Hematopoietic multipotent progenitor cell (in vitro differentiated cells): ENCODE measurements around the gene IMMP1L. TPM values are rescaled to one million over a fixed set of nuclear protein-coding genes. Genes with fewer than 3 reads are reported as not detected.
"Not testable (repeated sequence)": the region's sequence is repeated elsewhere in the genome, so short reads cannot be mapped to it uniquely, and the experiment has no call there.

Experiments
- DNase-seq, 3 donors: peaks; one replicate each; pipeline ENCODE4 v3.0.0-alpha.2; 2011 to 2015; ENCODE audit warnings: low read depth in 2 of 3, low spot score in 2 of 3
- total RNA-seq: library from RNA; depleted of rRNA; stranded (reverse); fragments of >200 nt; gene quantifications from one replicate; pipeline ENCODE4 v1.2.3, GENCODE V29; 2012

IMMP1L gene, protein sequence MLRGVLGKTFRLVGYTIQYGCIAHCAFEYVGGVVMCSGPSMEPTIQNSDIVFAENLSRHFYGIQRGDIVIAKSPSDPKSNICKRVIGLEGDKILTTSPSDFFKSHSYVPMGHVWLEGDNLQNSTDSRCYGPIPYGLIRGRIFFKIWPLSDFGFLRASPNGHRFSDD
- total RNA-seq = 5.9 TPM

DNA sequence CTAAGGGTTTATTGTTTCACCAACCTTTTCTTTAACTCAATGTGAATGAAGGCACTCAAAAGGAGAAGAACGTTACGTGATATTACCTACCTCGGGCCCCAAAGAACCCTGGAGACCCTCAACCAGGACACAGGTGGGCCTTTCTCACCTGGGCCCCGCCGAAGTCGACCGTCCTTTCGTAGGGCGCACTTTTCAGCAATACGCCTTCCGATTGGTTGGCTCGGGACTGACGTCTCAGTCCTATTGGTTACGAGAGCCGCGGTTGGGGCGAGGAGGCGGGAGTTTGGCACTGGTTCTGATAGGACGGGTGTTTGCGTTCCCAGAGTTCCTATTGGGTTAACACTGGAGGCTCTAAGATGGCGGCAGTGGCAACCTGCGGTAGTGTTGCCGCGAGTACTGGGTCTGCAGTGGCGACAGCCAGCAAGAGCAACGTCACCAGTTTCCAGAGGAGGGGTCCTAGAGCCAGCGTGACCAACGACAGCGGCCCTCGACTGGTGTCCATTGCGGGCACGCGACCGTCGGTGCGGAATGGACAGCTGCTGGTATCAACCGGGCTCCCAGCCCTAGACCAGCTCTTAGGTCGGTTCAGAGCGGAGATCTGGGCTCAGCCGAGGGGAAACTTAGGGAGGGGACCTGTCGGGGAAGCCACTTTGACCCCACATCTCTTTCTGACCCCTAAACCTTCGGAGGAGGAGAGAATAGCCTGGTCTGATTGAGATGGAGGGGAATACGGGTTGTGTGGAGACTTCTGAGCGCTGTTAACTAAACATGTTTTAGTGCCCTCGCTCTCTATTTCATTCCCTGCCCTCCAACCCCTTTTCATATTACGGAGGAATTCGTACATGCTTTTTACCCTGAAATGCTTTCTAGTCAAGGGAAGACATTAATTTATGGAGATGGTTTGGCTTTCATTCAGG lies at the start of gene IMMP1L, which contains the start of gene ELP4:
TSS of gene IMMP1L (minus strand) at position 194 of the 917 bp plus-strand sequence. CDS start 46,346 bp downstream, outside the sequence.
TSS of gene ELP4 (plus strand) at position 339 of the 917 bp plus-strand sequence. CDS start at position 357, 18 bp downstream.
- DNase-seq = peak; percentile 87 to 98 (median 96)

DNA sequence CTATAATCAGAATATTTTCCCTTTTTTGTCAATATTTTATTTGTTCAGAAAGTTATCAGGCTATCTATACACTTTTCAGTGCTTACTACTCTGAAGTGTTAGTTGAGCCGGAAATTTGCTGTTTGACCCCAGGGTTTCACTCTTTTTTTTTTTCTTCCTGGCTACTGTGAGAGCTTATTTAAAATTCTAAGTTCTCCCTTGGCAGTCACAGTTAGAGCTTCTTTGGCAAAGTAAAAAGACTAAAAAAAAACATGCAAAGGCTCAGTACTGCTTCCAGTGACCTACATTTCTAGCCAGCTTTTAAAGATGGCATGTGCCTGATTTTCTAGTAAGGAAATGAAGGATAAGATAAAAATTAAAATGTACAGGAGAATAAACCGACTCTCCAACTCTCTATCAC lies 48.6 kb upstream of the IMMP1L start:
- no peak for DNase-seq

DNA sequence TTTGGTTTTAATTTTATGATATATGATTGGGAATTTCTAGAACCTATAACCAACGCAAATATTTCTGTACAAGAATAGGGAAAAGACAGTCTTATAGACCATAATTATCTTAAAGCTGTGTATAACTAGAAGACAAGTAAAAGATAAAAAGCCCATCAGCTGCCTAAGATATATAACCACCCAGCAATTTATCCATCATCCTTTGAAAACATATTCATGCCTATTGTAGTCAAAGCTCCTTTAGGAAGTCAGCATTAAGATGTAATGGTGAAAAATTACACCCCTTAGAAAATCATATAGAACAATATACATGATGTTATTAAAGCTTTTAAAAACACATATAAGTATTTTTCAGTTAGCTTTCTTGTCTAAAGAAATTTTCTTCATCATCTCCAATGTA lies 46.5 kb upstream of the IMMP1L start:
- DNase-seq = no peak

DNA sequence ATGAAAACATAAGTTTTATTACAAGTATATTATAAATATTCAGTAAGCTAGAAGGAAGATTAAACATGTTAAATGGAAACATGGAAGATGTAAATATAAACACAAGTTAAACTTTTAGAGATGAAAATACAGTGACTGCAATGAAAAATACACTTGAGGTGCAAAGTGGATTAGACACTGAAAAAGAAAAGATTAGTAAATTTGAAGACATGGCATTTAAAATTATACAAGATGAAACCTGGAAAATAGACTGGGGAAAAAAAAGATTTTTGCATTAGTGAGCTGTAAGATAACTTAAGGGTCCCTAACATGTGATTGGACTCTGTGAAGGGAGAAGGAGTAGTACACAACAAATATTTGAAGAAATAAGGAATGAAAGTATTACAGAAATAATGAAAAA lies 33.4 kb upstream of the IMMP1L start:
- DNase-seq = no peak

DNA sequence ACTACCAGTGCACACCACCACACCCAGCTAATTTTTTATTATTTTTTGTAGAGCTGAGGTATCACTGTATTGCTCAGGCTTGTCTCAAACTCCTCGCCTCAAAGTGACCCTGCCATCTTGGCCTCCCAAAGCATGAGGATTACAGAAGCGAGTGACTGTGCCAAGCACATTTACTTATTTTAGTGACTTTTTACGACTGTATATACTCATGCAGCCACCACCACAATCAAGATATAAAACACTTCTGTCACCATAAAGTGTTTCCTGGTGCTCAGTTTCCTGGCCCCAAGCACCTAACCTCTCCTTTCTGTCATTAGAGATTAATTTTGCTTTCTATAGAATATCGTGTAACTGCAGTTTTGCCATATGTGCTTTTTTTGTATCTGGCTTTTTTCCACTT lies 26.1 kb upstream of the IMMP1L start:
- DNase-seq = no peak

DNA sequence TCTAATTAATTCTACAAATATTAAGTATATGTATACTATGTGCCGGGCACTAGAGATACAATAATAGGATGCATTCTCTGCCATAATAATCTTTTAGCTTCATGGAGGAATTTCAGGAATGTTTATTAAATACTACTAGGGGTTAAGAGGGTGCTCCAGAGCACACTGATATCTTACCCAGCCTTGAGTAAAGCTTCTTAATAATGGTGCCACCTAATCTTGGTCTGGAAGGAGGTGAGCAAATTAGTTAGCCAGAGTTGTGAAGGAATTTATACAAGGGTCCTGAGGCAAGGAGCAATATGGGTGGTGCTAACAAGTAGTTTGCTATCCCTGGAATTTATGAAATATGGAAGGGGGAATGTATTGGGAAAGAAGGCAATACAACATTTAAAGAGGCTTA lies 21.9 kb upstream of the IMMP1L start:
- no peak for DNase-seq

DNA sequence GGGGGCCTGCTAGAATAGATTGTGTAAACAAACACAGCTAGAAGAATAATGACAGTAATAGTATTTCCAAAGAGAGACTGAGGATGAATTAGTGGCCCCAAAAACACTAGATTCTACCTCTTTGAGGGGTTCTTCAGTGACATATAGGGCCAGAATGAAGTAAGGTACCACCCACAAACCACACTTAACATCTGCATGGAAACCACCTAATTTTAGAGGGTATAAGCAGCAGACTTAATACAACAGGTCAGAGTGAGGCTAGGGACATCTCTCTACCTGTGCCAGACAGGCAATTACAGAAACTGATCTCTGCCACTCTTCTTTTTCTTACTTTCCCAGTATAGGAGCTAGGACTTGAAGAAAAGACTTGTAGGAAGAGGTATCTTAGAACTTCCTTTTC lies 20.3 kb upstream of the IMMP1L start:
- no peak for DNase-seq

DNA sequence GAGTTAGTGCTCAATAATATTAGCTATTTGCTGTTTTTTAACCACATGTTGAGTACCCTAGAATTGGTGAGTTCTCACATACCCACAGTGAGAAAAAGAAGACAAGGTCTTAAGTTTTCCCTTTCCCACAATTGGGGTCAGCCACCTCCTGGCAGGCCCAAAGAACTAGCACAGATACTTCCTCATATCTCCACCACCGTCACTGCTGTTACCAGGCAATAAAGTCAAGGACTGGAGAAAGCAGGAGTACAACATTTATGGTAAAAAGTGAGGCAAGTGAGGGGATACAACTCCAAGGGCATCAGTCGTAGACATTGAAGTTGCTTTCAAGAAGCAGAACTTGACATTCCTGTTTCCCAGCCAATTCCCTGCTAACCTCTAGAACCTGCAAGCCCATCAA lies 19.8 kb upstream of the IMMP1L start:
- DNase-seq = no peak

DNA sequence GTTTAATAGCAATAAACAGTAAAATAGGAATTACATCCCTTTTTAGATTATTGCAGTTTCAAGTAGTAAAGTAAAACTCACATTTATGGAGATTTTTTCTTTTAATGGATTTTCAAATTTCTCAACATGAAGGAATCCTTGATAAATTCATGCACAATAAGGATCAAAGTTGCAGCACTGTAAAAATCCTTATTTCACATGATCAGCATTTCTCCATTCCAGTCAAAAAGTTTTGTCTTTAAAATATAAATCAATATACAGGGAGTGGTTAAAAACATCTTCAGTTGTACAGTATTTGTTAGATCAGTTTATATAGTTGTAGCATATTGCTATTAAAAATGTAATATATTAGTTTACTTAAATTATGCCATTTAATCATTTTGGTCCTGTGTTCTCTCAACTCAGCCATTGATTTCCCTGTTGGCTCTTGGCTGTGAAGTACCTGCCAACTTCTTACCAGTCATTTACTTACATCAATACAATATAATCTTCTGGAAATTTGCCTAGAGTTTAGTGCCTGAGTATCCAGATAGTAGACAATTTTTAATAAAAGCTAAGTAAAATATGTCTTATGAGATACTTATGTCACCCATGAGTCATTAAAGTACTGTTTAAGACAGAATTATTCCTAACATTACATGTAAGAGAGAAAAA lies 12.2 kb upstream of the IMMP1L start:
- DNase-seq = no peak

DNA sequence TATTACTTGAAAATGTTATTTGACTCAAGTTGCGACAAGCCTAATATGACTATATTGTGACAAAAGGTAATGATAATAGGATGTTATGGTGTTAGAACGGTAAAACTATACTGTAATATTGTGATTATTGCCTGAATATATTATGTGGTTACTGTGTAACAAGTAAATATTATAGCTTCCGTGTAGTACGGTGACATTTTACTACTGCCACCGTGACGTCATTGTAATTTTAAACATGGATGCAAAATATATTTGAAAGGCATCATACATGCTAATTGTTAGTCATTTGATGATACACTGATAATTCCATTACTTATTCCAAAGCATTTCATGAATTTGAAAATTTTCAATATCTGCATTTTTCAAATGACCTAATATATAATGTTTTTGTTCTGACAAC lies 2.7 kb upstream of the IMMP1L start:
- no peak for DNase-seq

DNA sequence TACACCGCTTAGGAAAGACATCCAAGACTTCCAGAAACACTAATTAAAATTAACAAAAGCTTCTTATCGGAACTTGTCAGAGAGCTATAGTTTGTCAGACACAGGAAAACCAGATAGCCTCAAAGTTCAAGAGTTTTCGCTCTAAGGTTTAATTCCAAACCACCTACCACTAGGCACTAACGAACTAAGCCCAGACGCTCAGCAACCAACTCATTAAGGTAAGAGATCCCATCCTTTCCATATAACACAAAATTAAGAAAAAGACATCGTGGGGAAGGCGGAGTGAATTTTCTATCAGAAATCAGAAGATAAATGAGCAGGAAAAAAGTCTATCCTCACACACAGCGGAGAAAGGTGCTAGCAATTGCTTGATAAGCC lies 382 bp downstream of the IMMP1L start:
- peak in 1 of 3 donors; percentile 13 for DNase-seq

DNA sequence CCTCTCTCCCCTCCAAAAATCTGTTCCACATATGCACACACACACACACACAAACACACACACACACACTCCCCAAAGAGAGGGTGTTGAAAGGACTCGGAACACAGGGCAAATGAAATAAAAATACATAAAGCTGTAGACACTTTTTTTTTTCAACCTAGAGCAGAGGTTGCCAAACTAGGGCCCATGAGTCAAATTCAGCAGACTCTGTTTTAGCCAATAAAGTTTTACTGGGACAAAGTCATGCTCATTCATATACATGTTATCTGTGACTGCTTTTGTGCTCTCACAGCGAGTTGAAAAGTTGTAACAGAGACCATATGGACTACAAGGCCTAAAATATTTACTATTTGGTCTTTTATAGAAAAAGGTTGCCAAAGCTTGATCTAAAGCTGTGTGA lies 8.9 kb downstream of the IMMP1L start:
- DNase-seq = no peak

DNA sequence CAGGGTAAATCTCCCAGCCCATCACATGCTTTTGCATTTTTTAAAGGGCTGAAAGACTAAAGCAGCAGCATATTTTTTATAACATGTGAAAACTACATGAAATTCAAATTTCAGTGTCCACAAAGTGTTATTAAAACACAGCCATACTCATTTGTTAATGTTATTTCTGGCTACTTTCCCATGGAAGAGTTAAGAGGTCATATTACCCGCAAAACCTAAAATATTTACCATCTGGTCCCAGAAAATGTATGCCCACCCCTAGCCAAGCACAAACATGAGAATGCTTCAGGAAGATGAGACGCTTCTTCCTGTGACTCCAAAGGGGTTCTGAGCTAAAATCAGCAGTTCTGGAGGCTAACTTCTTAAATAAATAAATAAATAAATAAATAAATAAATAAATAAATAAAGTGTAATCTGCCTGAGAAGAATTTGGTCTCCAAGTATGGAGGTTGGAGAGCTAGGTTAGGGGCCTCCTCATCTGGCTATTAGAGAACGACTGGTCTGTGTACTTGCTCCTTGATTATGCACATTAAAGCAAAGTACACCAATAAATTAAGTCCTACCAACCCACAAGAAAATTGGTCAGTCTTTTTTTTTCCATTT lies 9.7 kb downstream of the IMMP1L start:
- DNase-seq = no peak

DNA sequence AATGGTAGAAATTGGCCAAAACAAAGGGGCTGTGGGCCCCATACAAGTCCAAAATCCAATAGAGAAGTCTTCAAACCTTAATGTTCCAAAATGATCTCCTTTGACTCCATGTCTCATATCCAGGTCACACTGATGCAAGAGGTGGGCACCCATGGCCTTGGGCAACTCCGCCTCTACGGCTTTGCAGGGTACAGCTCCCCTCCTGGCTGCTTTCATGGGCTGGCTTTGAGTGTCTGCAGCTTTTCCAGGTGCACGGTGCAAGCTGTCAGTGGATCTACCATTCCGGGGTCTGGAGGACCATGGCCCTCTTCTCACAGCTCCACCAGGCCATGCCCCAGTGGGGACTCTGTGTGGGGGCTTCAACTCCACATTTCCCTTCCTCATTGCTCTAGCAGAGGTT lies 15.7 kb downstream of the IMMP1L start:
- not testable (repeated sequence) for DNase-seq

DNA sequence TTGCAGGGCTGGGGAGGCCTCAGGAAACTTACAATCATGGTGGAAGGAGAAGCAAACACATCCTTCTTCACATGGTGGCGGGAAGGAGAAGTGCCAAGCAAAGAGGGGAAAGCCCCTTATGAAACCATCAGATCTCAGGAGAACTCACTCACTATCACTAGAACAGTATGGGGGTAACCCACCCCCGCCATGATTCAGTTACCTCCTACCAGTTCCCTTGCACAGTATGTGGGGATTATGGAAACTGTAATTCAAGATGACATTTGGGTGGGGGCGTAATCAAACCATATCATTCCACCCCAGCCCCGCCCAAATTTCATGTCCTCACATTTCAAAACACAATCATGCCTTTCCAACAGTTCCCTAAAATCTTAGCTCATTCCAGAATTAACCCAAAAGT lies 16.2 kb downstream of the IMMP1L start:
- no peak for DNase-seq

DNA sequence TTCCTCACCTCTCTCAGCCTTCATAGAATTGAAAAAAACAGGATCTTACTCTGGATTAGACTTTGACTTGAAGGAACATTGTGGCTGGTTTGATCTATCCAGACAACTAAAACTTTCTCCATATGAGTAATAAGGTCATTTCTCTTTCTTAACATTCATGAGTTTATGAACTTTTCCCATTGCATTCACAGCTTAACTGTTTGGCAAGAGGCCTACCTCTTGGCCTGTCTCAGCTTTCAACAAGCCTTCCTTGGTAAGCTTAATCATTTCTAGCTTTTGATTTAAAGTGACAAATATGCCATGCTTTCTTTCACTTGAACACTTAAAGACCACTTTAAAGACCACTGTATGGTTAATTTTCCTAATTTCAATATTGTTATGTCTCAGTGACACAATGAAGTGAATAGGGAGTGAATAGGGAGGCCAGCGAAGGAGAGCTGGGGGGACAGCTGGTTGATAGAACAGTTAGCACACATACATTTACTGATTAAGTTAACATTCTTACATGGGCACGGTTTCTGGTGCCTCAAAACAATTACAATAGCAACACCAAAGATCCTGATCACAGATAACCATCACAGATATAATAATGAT lies 17.0 kb downstream of the IMMP1L start:
- no peak for DNase-seq

DNA sequence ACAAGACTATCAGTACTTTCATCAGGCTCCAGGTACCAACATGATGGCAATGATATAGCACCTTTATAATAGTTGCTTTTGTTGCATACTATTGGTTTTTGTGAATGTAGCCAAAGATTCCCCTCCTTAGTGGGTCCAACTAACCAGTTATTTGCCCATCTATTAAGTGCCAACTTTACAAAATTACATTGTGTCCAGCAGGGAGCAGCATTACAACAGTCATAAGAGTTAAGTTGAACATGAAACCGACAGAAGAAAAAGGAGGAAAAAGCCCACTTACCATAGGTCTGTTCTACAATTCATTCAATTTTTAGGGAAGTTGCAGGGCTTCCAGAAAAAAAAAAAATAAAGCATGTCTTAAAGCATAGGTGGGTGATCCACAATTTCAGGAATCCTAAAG lies 21.6 kb downstream of the IMMP1L start:
- peak in 2 of 3 donors; percentile 50 to 80 for DNase-seq

DNA sequence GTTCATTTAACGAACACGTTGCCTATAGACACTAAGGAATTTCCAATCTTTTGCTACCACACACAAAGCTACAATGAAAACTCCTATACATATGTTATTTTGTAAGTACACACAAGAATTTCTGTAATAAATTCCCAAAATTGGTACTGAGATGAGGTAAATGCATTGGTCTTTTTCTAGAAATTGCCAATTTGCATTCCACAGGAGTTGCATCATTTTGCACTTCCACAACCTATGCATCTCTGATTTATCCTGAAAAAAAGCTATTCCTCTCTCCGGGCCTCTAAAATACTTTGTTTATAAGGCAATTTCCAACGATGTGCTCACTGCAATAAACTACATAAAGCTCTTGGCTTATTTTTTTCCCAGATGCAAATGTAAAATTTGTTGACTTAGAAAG lies 24.9 kb downstream of the IMMP1L start:
- DNase-seq = no peak

DNA sequence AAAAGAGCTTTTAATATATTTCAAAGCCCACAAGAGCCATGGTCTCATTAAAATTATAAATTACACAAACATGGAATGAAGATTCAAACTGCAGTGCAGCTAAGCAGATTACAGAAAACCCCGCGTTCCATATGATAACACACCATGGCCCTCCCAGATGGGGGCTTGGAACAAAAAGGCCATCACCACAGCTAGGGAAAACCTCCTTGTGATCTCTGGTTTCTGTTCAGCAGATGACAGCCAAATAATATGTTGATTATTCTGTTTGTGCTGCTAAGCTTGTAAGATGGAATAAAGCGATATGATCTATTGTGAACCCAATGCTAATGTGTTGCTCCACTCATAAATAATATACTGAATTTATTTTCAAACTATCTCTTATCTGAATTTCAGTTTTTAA lies 28.5 kb downstream of the IMMP1L start:
- no peak for DNase-seq

DNA sequence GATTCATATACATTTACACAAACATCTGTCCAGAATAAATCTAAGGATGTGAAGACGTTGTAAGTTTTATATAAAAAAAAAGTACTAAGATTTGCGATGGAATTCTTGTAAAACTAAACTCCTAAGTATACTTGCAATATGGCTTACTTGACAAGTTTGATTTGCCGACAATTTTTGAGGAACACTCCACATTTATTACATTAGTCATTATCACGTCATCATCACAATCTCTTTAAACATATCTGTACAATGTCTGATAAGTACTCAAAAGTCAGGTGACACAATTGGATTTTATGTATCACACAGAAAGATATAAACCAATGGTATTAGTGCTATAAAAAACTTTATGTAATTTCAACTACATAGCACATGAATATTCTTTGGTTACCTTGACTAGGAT lies 30.4 kb downstream of the IMMP1L start:
- DNase-seq = no peak

DNA sequence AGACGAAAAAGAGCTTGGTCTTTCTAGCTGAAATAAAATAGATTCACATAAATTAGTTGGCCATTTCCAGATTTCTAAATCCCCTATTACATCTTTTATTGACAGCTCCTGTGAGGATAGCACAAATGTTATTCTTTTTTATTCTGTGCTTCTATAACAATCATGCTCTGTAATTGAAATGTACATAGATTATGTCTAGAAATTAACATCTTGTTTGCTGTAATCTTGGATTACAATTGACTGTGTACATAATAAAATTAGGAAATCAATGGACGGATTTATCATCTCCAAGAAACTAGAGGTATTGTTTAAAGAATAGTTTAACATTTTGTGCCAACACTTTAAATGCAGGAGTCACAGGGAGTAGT lies 31.2 kb downstream of the IMMP1L start:
- DNase-seq = no peak
